HepG2 (cell line): ENCODE data around the gene FILIP1. TPM values are rescaled to one million over a fixed set of nuclear protein-coding genes. Genes with fewer than 3 reads are reported as not detected.

Source experiments
- ELK4 ChIP-seq: sonication (generic); formaldehyde crosslinking; IDR thresholded peaks from 2 replicates; pipeline ENCODE4 v1.9.0; 2021; ENCODE audit warnings: missing genetic modification reagents, borderline replicate concordance
- FOSL2 ChIP-seq: sonication (generic); formaldehyde crosslinking; IDR thresholded peaks from 2 replicates; pipeline ENCODE4 v1.4.0; 2020; ENCODE audit warnings: missing genetic modification reagents
- JUNB ChIP-seq: sonication (generic); formaldehyde crosslinking; IDR thresholded peaks from 2 replicates; pipeline ENCODE4 v1.8.0; 2022; ENCODE audit warnings: missing genetic modification reagents, mild to moderate bottlenecking, borderline replicate concordance
- KAT7 ChIP-seq: IDR thresholded peaks from 2 replicates; pipeline ENCODE4 v1.6.1; 2018; ENCODE audit warnings: borderline replicate concordance, missing compliant biosample characterization
- MYNN ChIP-seq: sonication (generic); formaldehyde crosslinking; IDR thresholded peaks from 2 replicates; pipeline ENCODE4 v1.4.0; 2020; ENCODE audit warnings: mild to moderate bottlenecking, low read depth, missing genetic modification reagents
- NBN ChIP-seq: fragments of 450-650 bp; conservative IDR thresholded peaks from 2 replicates; pipeline ENCODE4 v1.6.1; 2017
- NR0B2 ChIP-seq: sonication (generic); formaldehyde crosslinking; IDR thresholded peaks from 2 replicates; pipeline ENCODE4 v1.4.0; 2020; ENCODE audit warnings: mild to moderate bottlenecking, missing genetic modification reagents
- TFAP4 ChIP-seq: sonication (generic); IDR thresholded peaks from 2 replicates; pipeline ENCODE4 v1.6.1; 2016; ENCODE audit warnings: low read depth, borderline replicate concordance
- XRCC5 ChIP-seq: fragments of 200-400 bp; formaldehyde crosslinking; optimal IDR thresholded peaks from 2 replicates; pipeline ENCODE3; 2017; ENCODE audit warnings: mild to moderate bottlenecking, low read length
- ZBTB10 ChIP-seq: sonication (generic); formaldehyde crosslinking; IDR thresholded peaks from 2 replicates; pipeline ENCODE4 v1.4.0; 2020; ENCODE audit warnings: missing genetic modification reagents, borderline replicate concordance
- ZBTB37 ChIP-seq: sonication (generic); formaldehyde crosslinking; IDR thresholded peaks from 2 replicates; pipeline ENCODE4 v1.4.0; 2020; ENCODE audit warnings: mild to moderate bottlenecking, missing genetic modification reagents
- ZFAT ChIP-seq: sonication (generic); formaldehyde crosslinking; conservative IDR thresholded peaks from 2 replicates; pipeline ENCODE4 v1.8.1; 2023; ENCODE audit warnings: missing genetic modification reagents, inconsistent platforms
- ZMYM3 ChIP-seq: sonication (generic); formaldehyde crosslinking; IDR thresholded peaks from 2 replicates; pipeline ENCODE4 v1.5.1; 2020; ENCODE audit warnings: mild to moderate bottlenecking, missing genetic modification reagents
- ZNF574 ChIP-seq: sonication (generic); formaldehyde crosslinking; IDR thresholded peaks from 2 replicates; pipeline ENCODE4 v1.4.0; 2020; ENCODE audit warnings: missing genetic modification reagents
- ZNF652 ChIP-seq: IDR thresholded peaks from 2 replicates; pipeline ENCODE4 v1.6.1; 2016; ENCODE audit warnings: low read depth, borderline replicate concordance
- ZNF800 ChIP-seq: sonication (generic); formaldehyde crosslinking; IDR thresholded peaks from 2 replicates; pipeline ENCODE4 v1.4.0; 2020; ENCODE audit warnings: missing genetic modification reagents
- polyA plus RNA-seq, 8 experiments: library from polyadenylated mRNA; depleted of rRNA in 3 of 8; stranded (reverse) in 7 of 8; unstranded in 1 of 8; fragments of >200 nt; fragmentation: Illumina TruSeq in 4 of 8; extraction: Trizol in 4 of 8; gene quantifications; 2 replicates each; pipeline versions ENCODE4 v1.2.1 to v1.2.3, GENCODE V29; 2011 to 2016; ENCODE audit warnings: low read depth in 4 of 8, missing spikeins in 1 of 8, mixed read lengths in 1 of 8; ENCODE audit not compliant: insufficient read depth in 1 of 8
- total RNA-seq, 5 experiments: library from RNA; depleted of rRNA; stranded (reverse); fragments of >200 nt; fragmentation: Illumina TruSeq; extraction: Trizol; gene quantifications; 2 replicates each; pipeline ENCODE4 v1.2.3, GENCODE V29; 2016; ENCODE audit warnings: low read depth in 1 of 5

Gene FILIP1
- total and polyA plus RNA-seq, 2 of the 13 experiments (the other 11 are each of a cell fraction or from before 2014, with no cell fraction given), result not detected

GRCh38 chr6:75524322-75524972 lies 30.8 kb upstream of the FILIP1 start (continued):
- no peak for TF ChIP-seq ZMYM3
- no peak for TF ChIP-seq ELK4 (CRISPR knock-in tag)
- no peak for TF ChIP-seq NBN
- TF ChIP-seq MYNN (CRISPR knock-in tag), result no peak
- TF ChIP-seq ZNF652 (CRISPR knock-in tag), result 0 out of 2 replicates have a peak, but pooled peaks have one; percentile 15
- peak; percentile 69 for TF ChIP-seq FOSL2
- TF ChIP-seq ZFAT (CRISPR knock-in tag), result no peak
- TF ChIP-seq NR0B2 (CRISPR knock-in tag), result no peak
- TF ChIP-seq TFAP4, result no peak
- no peak for TF ChIP-seq XRCC5
- no peak for TF ChIP-seq ZBTB37
- TF ChIP-seq ZBTB10 (CRISPR knock-in tag), result no peak
- TF ChIP-seq JUNB, result no peak
- TF ChIP-seq ZNF800 (CRISPR knock-in tag), result no peak
- peak; percentile 34; the same call in 1 of the 2 replicates for TF ChIP-seq ZNF574 (CRISPR knock-in tag)
- no peak for TF ChIP-seq KAT7 (CRISPR knock-in tag)
